ENCODE measurements around the gene ETV3. TPM values are rescaled to one million over a fixed set of nuclear protein-coding genes. Genes with fewer than 3 reads are reported as not detected.
A peak's percentile ranks its signal among the peaks of the same experiment; 100 is the strongest.
"Not testable (repeated sequence)": the region's sequence is repeated elsewhere in the genome, so short reads cannot be mapped to it uniquely, and the experiment has no call there.

ETV3 gene
- total and polyA plus RNA-seq, 2 of the 4 experiments (the other 2 are of a cell fraction), result 6.4 to 14.7 TPM

GRCh38 chr1:157099633-157100009, 38.6 kb downstream of the ETV3 start, which contains the start of gene ETV3L:
Gene ETV3L (minus strand): TSS chr1:157099808. CDS start chr1:157099523, 285 bp downstream.
- Histone ChIP-seq H2BK5ac (ENCODE audit: low read depth, low read length, poor library complexity, severe bottlenecking) (no peak within 1 kb of the TSS), H2AK5ac (ENCODE audit: low read depth, low read length) (no peak within 1 kb of the TSS), H2AK9ac (replicated peaks; ENCODE audit: low read depth, low read length, poor library complexity) (no peak within 1 kb of the TSS), H3K14ac (replicated peaks; ENCODE audit: low read depth, low read length) (no peak within 1 kb of the TSS), H3K56ac (ENCODE audit: extremely low read depth, insufficient read depth, low read length) (no peak within 1 kb of the TSS), H2BK15ac (ENCODE audit: low read depth, low read length) (no peak within 1 kb of the TSS), H3K18ac (ENCODE audit: low read depth, low read length) (no peak within 1 kb of the TSS), H2BK120ac (ENCODE audit: low read depth, low read length) (no peak within 1 kb of the TSS), H2AFZ (replicated peaks; ENCODE audit: low read length, poor library complexity) (peak within 1 kb of the TSS; percentile 3), H3K27me3 (ENCODE audit: control insufficient read depth, insufficient read depth, low read length) (0 out of 2 replicates have a peak, but pooled peaks cover 3% of the 10 kb centered on the region), H3K23ac (ENCODE audit: low read depth, low read length) (no peak within 1 kb of the TSS), H3K4ac (ENCODE audit: low read depth, low read length) (no peak within 1 kb of the TSS), H3K27ac (ENCODE audit: insufficient read depth, low read length) (no peak within 1 kb of the TSS), H3K4me1 (ENCODE audit: control insufficient read depth, insufficient read depth, low read length) (no peaks in the 10 kb centered on the region), H4K5ac (ENCODE audit: low read depth, low read length) (no peak within 1 kb of the TSS), H3K4me3 (ENCODE audit: insufficient read depth, low read depth, low read length) (no peak within 1 kb of the TSS), H3K36me3 (ENCODE audit: control insufficient read depth, insufficient read depth, low read length) (no peaks in the 10 kb centered on the region), H3K9me1 (ENCODE audit: insufficient read depth, low read length) (peaks cover 3% of the 10 kb centered on the region; the same call in 1 of the 2 replicates), H4K8ac (ENCODE audit: low read depth in 2 of 2, low read length in 2 of 2) (no peak within 1 kb of the TSS), H2BK20ac (ENCODE audit: low read depth, low read length) (no peak within 1 kb of the TSS), H3K9ac (ENCODE audit: low read depth, low read length) (no peak within 1 kb of the TSS), H4K20me1 (ENCODE audit: insufficient read depth, low read length) (no peaks in the 10 kb centered on the region), H3K4me2 (ENCODE audit: low read depth, low read length) (no peak within 1 kb of the TSS), H3K79me1 (ENCODE audit: low read depth in 1 of 2, low read length in 2 of 2) (no peaks in the 10 kb centered on the region), H3K9me3 (ENCODE audit: control insufficient read depth, insufficient read depth, low read length) (no peaks in the 10 kb centered on the region), H4K91ac (ENCODE audit: insufficient read depth, low read depth, low read length) (no peak within 1 kb of the TSS)
- ATAC-seq (ENCODE audit: low read depth), result no peak
- BruUV-seq (replicated peaks), result no TSS peak
- in situ Hi-C loops (cut with MboI; ENCODE audit: low sequenced_read_pairs) (no loop called here), intact Hi-C loops (cut with micrococcal nuclease) (loop anchor here (10.0 kb wide), 1 partner anchor 265 kb away; no protein-coding TSS in a partner anchor), dilution Hi-C loops (cut with HindIII; ENCODE audit: low sequenced_read_pairs, unreplicated experiment) (no loop called here)
- ChIA-PET POLR2A (ENCODE audit: unreplicated experiment) (no interaction called here), CTCF (interaction anchor here (1.3 kb wide), 1 partner anchor 9 kb away, joined by 4 read pairs; no protein-coding TSS in a partner anchor)
- WGBS, 2 experiments (ENCODE audit: extremely low coverage in 2 of 2, insufficient read length in 1 of 2), result 80% methylated on average over 1 of the region's 3 CpGs; no CpG with 5 or more reads in 1 of the 2 experiments
- no peak for TF ChIP-seq BHLHE40 (IDR thresholded peaks at IDR 0.05; ENCODE audit: low read depth, low read length)
- TF ChIP-seq RFX5 (IDR thresholded peaks at IDR 0.05; ENCODE audit: low read depth, low read length), result no peak
- DNase-seq, result no peak

- ATAC-seq (ENCODE audit: low read depth); H2AK5ac ChIP-seq (ENCODE audit: low read depth, low read length): not testable (repeated sequence)
Measured at GRCh38 chr1:157098987-157099632, 39.1 kb downstream of the ETV3 start.

More at GRCh38 chr1:157098987-157099632, 39.1 kb downstream of the ETV3 start:
- H3K36me3 ChIP-seq (ENCODE audit: control insufficient read depth, insufficient read depth, low read length); H3K4me2 ChIP-seq (ENCODE audit: low read depth, low read length); H3K4me1 ChIP-seq (ENCODE audit: control insufficient read depth, insufficient read depth, low read length); H3K9me1 ChIP-seq (ENCODE audit: insufficient read depth, low read length); H4K8ac ChIP-seq (ENCODE audit: low read depth in 2 of 2, low read length in 2 of 2); H2BK20ac ChIP-seq (ENCODE audit: low read depth, low read length); H4K91ac ChIP-seq (ENCODE audit: insufficient read depth, low read depth, low read length); POLR2A ChIA-PET (ENCODE audit: unreplicated experiment); H4K5ac ChIP-seq (ENCODE audit: low read depth, low read length); BruUV-seq (replicated peaks); H3K27me3 ChIP-seq (ENCODE audit: control insufficient read depth, insufficient read depth, low read length); H3K79me1 ChIP-seq (ENCODE audit: low read depth in 1 of 2, low read length in 2 of 2); H2BK120ac ChIP-seq (ENCODE audit: low read depth, low read length); H3K27ac ChIP-seq (ENCODE audit: insufficient read depth, low read length); H2AK9ac ChIP-seq (replicated peaks; ENCODE audit: low read depth, low read length, poor library complexity); in situ Hi-C loops (cut with MboI; ENCODE audit: low sequenced_read_pairs); H3K4me3 ChIP-seq (ENCODE audit: insufficient read depth, low read depth, low read length); H3K18ac ChIP-seq (ENCODE audit: low read depth, low read length); H2BK15ac ChIP-seq (ENCODE audit: low read depth, low read length); H3K23ac ChIP-seq (ENCODE audit: low read depth, low read length); H3K9ac ChIP-seq (ENCODE audit: low read depth, low read length); H4K20me1 ChIP-seq (ENCODE audit: insufficient read depth, low read length); H3K4ac ChIP-seq (ENCODE audit: low read depth, low read length); H2BK5ac ChIP-seq (ENCODE audit: low read depth, low read length, poor library complexity, severe bottlenecking); H3K56ac ChIP-seq (ENCODE audit: extremely low read depth, insufficient read depth, low read length); DNase-seq; dilution Hi-C loops (cut with HindIII; ENCODE audit: low sequenced_read_pairs, unreplicated experiment); H3K9me3 ChIP-seq (ENCODE audit: control insufficient read depth, insufficient read depth, low read length); H3K14ac ChIP-seq (replicated peaks; ENCODE audit: low read depth, low read length): not testable (repeated sequence)
- CTCF ChIA-PET, result interaction anchor here (1.3 kb wide), 1 partner anchor 9 kb away, joined by 4 read pairs; no protein-coding TSS in a partner anchor
- peak overlapping the region; percentile 3 for H2AFZ ChIP-seq (replicated peaks; ENCODE audit: low read length, poor library complexity)
- no CpG with 5 or more reads among the region's 17 CpGs for WGBS, 2 experiments (ENCODE audit: extremely low coverage in 2 of 2, insufficient read length in 1 of 2)
- intact Hi-C loops (cut with micrococcal nuclease), result loop anchor here (10.0 kb wide), 1 partner anchor 266 kb away; no protein-coding TSS in a partner anchor
